ENCODE results near the gene TRAF6. TPM values are rescaled to one million over a fixed set of nuclear protein-coding genes. Genes with fewer than 3 reads are reported as not detected.
"Not testable (repeated sequence)": the region's sequence is repeated elsewhere in the genome, so short reads cannot be mapped to it uniquely, and the experiment has no call there.

TRAF6 gene
- total RNA-seq, 1 donor from 2014 or later, result 12.5 TPM

- DNase-seq, result no peak
These were observed 16.7 kb downstream of the TRAF6 start for GRCh38 chr11:36493332-36493731.

- DNase-seq, result peak; percentile 74
These were observed 17.3 kb downstream of the TRAF6 start for GRCh38 chr11:36492724-36493304.

GRCh38 chr11:36490026-36490806 lies 19.9 kb downstream of the TRAF6 start:
- no peak for DNase-seq

GRCh38 chr11:36488096-36488495 lies 22.0 kb downstream of the TRAF6 start:
- DNase-seq, result no peak

- no peak for DNase-seq
These were observed 22.5 kb downstream of the TRAF6 start for GRCh38 chr11:36487619-36488018.

GRCh38 chr11:36485298-36486002 lies 24.6 kb downstream of the TRAF6 start:
- DNase-seq, result no peak

- DNase-seq, result not testable (repeated sequence)
These were observed 27.0 kb downstream of the TRAF6 start for GRCh38 chr11:36483042-36483441.

GRCh38 chr11:36480833-36481232 lies 29.2 kb downstream of the TRAF6 start:
- no peak for DNase-seq

GRCh38 chr11:36478700-36479329 lies 31.3 kb downstream of the TRAF6 start:
- peak; percentile 83 for DNase-seq

- no peak for DNase-seq
These were observed 34.9 kb downstream of the TRAF6 start for GRCh38 chr11:36475192-36475591.

- no peak for DNase-seq
These were observed 38.5 kb downstream of the TRAF6 start for GRCh38 chr11:36471577-36471976.

- DNase-seq, result peak; percentile 15
These were observed 39.9 kb downstream of the TRAF6 start for GRCh38 chr11:36469881-36470802.

- DNase-seq, result peak; percentile 18
These were observed 41.0 kb downstream of the TRAF6 start for GRCh38 chr11:36469063-36469462.

GRCh38 chr11:36467916-36468315 lies 42.2 kb downstream of the TRAF6 start:
- peak; percentile 24 for DNase-seq

- DNase-seq, result no peak
These were observed 43.1 kb downstream of the TRAF6 start for GRCh38 chr11:36467012-36467411.

- DNase-seq, result peak; percentile 39
These were observed 44.5 kb downstream of the TRAF6 start for GRCh38 chr11:36465449-36466163.

GRCh38 chr11:36464720-36465119 lies 45.4 kb downstream of the TRAF6 start:
- no peak for DNase-seq

- DNase-seq, result no peak
These were observed 46.3 kb downstream of the TRAF6 start for GRCh38 chr11:36463781-36464180.

GRCh38 chr11:36462321-36462720 lies 47.8 kb downstream of the TRAF6 start:
- no peak for DNase-seq

- DNase-seq, result no peak
These were observed 49.9 kb downstream of the TRAF6 start for GRCh38 chr11:36460220-36460619.

- no peak for DNase-seq
These were observed 51.0 kb downstream of the TRAF6 start for GRCh38 chr11:36459046-36459445.
